HUES64 (cell line): ENCODE results near the gene BAG1.

Experiments used
- H3K27ac ChIP-seq: 2 replicates; pipeline ENCODE4 v1.7.0; 2013; ENCODE audit warnings: low read depth, low read length, inconsistent platforms
- H3K27me3 ChIP-seq: 2 replicates; pipeline ENCODE4 v1.6.1; 2013; ENCODE audit warnings: mild to moderate bottlenecking, low read length; ENCODE audit not compliant: insufficient read depth
- H3K36me3 ChIP-seq: 2 replicates; pipeline ENCODE4 v1.6.1; 2013; ENCODE audit warnings: mild to moderate bottlenecking, low read length; ENCODE audit not compliant: insufficient read depth
- H3K4me1 ChIP-seq: 2 replicates; pipeline ENCODE4 v1.6.1; 2013; ENCODE audit warnings: mild to moderate bottlenecking, low read length, moderate library complexity; ENCODE audit not compliant: insufficient read depth
- H3K4me3 ChIP-seq: 2 replicates; pipeline ENCODE4 v1.5.1; 2013; ENCODE audit warnings: mild to moderate bottlenecking, low read length, moderate library complexity
- H3K9ac ChIP-seq: 2 replicates; pipeline ENCODE4 v1.6.1; 2013; ENCODE audit warnings: mild to moderate bottlenecking, low read depth, low read length
- H3K9me3 ChIP-seq: 2 replicates; pipeline ENCODE4 v1.6.1; 2013; ENCODE audit warnings: low read depth, low read length; ENCODE audit not compliant: insufficient read depth
- WGBS: fragments of 150-250, 120-280 bp; methylation state at CpG from one replicate; pipeline ENCODE4 v1.1.7; 2013; ENCODE audit warnings: missing lambda C conversion rate; 5-methylcytosine and 5-hydroxymethylcytosine counted together

Gene BAG1

DNA sequence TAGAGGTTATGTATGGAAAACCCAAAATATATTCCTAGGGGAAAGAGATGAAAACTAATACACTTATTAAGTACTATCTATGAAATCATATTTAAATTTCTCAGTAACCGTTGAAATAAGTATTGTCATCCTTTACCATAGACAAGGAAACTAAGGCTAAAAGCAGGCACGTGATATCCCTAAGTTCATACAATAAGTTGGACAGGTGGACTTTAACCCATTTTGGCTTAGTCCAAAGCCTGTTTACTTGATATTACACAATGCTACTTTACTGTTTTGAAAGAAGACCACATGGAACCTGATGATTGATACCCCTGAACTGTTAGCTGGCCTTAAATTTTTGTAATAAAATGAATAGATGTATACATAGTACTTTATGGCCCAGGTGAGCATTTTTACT, 29.3 kb upstream of the BAG1 start:
- Histone ChIP-seq H3K27ac (no peak overlapping the region), H3K36me3 (peaks cover 71% of the 10 kb centered on the region), H3K4me1 (no peaks in the 10 kb centered on the region; the same call in 1 of the 2 replicates), H3K9me3 (no peaks in the 10 kb centered on the region), H3K9ac (no peak overlapping the region), H3K4me3 (no peak overlapping the region), H3K27me3 (no peaks in the 10 kb centered on the region)
- WGBS: 96% methylated on average over 2 of the region's 2 CpGs

GRCh38 chr9:33291901-33292300, 27.4 kb upstream of the BAG1 start:
- Histone ChIP-seq H3K36me3 (peaks cover 52% of the 10 kb centered on the region), H3K9ac (no peak overlapping the region), H3K27ac (no peak overlapping the region), H3K9me3 (no peaks in the 10 kb centered on the region), H3K4me3 (no peak overlapping the region), H3K27me3 (no peaks in the 10 kb centered on the region), H3K4me1 (no peaks in the 10 kb centered on the region; the same call in 1 of the 2 replicates)
- WGBS: 98% methylated on average over 5 of the region's 5 CpGs

GRCh38 chr9:33291031-33291397, 26.5 kb upstream of the BAG1 start:
- Histone ChIP-seq H3K4me3 (peak overlapping the region; percentile 82), H3K36me3 (peaks cover 43% of the 10 kb centered on the region), H3K9me3 (no peaks in the 10 kb centered on the region), H3K4me1 (no peaks in the 10 kb centered on the region; the same call in 1 of the 2 replicates), H3K27me3 (no peaks in the 10 kb centered on the region), H3K9ac (peak overlapping the region; percentile 96), H3K27ac (no peak overlapping the region; the same call in 1 of the 2 replicates)
- 2% methylated on average over 4 of the region's 7 CpGs for WGBS

- Histone ChIP-seq H3K4me1 (no peaks in the 10 kb centered on the region; the same call in 1 of the 2 replicates), H3K36me3 (peaks cover 37% of the 10 kb centered on the region), H3K27me3 (no peaks in the 10 kb centered on the region), H3K9me3 (no peaks in the 10 kb centered on the region), H3K9ac (peak within 1 kb of the TSS; percentile 96), H3K4me3 (peak within 1 kb of the TSS; percentile 82), H3K27ac (peak within 1 kb of the TSS; percentile 93)
- under 1% methylated on average over 63 of the region's 63 CpGs for WGBS
Observed at GRCh38 chr9:33290247-33291030, 25.9 kb upstream of the BAG1 start, which contains the start of gene NFX1. TSS of gene NFX1 (plus strand) at chr9:33290516. CDS start at chr9:33290573, 57 bp downstream.

DNA sequence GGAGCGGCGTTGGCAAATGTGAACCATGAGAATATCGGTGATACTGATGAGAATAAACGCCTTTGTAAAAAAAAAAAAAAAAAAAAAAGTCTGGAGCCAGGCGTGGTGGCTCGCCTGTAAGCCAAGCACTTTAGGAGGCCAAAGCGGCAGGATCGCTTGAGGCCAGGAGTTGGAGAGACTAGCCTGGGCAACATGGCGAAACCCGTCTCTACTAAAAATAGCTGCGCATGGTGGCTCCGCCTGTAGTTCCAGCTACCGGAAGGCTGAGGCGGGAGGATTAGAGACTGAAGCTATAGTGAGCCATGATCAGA, 25.4 kb upstream of the BAG1 start:
- H3K9ac ChIP-seq: peak overlapping the region; percentile 96
- H3K36me3 ChIP-seq: peaks cover 32% of the 10 kb centered on the region
- no peaks in the 10 kb centered on the region; the same call in 1 of the 2 replicates for H3K4me1 ChIP-seq
- H3K27me3 ChIP-seq: no peaks in the 10 kb centered on the region
- no peaks in the 10 kb centered on the region for H3K9me3 ChIP-seq
- peak overlapping the region; percentile 93 for H3K27ac ChIP-seq
- H3K4me3 ChIP-seq: peak overlapping the region; percentile 82
- 2% methylated on average over 14 of the region's 14 CpGs for WGBS

- Histone ChIP-seq H3K9me3 (no peaks in the 10 kb centered on the region), H3K36me3 (peaks cover 28% of the 10 kb centered on the region), H3K4me1 (no peaks in the 10 kb centered on the region; the same call in 1 of the 2 replicates), H3K4me3 (peak overlapping the region; percentile 82), H3K27ac (peak overlapping the region; percentile 93), H3K27me3 (no peaks in the 10 kb centered on the region), H3K9ac (peak overlapping the region; percentile 96)
- WGBS: 41% methylated on average over 7 of the region's 12 CpGs
Observed at GRCh38 chr9:33289496-33289895, 25.0 kb upstream of the BAG1 start.

DNA sequence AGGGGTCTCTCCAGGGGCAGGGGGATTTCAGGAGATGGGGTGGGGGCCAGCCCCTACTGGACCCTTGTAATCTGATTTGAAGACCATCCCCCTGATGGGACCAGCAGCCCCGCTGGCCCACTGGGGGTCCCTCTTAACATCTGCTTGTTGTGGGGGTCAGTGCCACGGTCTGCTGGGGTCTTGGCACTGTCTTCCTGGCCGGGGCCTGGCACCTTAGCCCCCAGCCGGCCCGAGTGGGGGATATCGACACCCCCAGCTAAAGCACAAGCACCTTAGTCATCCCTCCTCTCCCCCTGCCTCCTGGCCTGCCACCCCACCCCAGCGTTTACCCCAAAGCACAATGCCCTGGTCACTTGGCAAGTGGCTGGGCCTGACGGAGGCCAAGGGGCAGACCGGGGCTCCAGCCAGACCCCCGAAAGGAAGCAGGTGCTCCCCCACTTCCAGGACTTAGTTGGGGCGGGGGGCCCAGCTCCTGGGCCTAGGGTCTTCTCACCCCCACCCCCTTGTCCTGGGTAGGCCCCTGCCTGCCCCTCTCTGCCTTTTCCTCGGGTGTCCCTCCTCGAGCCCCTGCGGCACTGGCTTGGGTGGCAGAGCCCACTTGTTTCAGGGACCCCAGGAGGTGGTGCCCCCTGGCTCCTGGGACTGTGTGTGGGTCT, 24.4 kb upstream of the BAG1 start:
- Histone ChIP-seq H3K9me3 (no peaks in the 10 kb centered on the region), H3K9ac (no peak overlapping the region), H3K4me3 (no peak overlapping the region), H3K27me3 (no peaks in the 10 kb centered on the region), H3K27ac (peak overlapping the region; percentile 93), H3K36me3 (peaks cover 23% of the 10 kb centered on the region), H3K4me1 (no peaks in the 10 kb centered on the region; the same call in 1 of the 2 replicates)
- WGBS: 92% methylated on average over 14 of the region's 14 CpGs

DNA sequence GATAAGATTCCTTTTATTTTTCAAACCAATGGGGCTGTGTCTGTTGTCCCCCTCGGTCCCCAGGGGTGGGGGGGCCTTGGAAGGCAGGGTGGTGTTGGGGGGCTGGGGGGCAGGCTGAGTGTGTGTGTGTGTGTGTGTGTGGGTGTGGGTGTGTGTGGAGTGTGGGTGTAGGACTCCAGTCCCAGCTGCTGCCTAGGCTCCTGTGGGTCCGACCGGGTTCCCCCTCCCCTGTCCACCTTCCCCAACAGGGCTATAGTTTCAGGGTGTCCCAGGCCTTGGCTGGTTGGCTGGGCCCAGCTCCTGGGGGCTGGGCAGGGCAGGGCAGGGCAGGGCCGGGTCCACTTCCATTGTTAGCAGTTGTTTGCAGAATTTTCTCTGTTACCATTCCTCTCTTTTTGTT, 23.7 kb upstream of the BAG1 start:
- H3K4me1 ChIP-seq: no peaks in the 10 kb centered on the region; the same call in 1 of the 2 replicates
- 72% methylated on average over 2 of the region's 4 CpGs for WGBS
- peaks cover 15% of the 10 kb centered on the region for H3K36me3 ChIP-seq
- no peak overlapping the region for H3K4me3 ChIP-seq
- H3K27me3 ChIP-seq: no peaks in the 10 kb centered on the region
- no peak overlapping the region for H3K9ac ChIP-seq
- H3K9me3 ChIP-seq: no peaks in the 10 kb centered on the region
- H3K27ac ChIP-seq: no peak overlapping the region

- WGBS: 84% methylated on average over 4 of the region's 4 CpGs
- no peak overlapping the region for H3K4me3 ChIP-seq
- H3K27ac ChIP-seq: peak overlapping the region; percentile 23; the same call in 1 of the 2 replicates
- H3K36me3 ChIP-seq: peaks cover 13% of the 10 kb centered on the region
- H3K9me3 ChIP-seq: no peaks in the 10 kb centered on the region
- H3K4me1 ChIP-seq: no peaks in the 10 kb centered on the region; the same call in 1 of the 2 replicates
- no peak overlapping the region for H3K9ac ChIP-seq
- H3K27me3 ChIP-seq: no peaks in the 10 kb centered on the region
Observed at GRCh38 chr9:33287087-33287490, 22.6 kb upstream of the BAG1 start.

DNA sequence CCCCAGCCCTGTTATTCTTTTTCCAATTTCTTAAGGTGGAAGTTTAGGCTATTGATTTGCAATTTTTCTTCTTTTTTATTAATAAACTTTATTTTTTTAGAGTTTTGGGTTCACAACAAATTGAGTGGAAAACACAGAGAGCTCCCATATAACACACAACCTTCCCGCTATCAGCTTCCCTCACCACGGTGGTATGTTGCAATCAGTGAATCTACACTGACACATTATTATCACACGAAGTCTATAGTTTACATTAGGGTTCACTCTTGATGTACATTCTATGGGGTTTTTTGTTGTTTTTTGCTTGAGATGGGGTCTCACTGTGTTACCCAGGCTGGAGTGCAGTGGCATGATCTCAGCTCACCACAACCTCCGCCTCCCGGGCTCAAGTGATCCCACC, 21.0 kb upstream of the BAG1 start:
- H3K4me1 ChIP-seq: no peaks in the 10 kb centered on the region

DNA sequence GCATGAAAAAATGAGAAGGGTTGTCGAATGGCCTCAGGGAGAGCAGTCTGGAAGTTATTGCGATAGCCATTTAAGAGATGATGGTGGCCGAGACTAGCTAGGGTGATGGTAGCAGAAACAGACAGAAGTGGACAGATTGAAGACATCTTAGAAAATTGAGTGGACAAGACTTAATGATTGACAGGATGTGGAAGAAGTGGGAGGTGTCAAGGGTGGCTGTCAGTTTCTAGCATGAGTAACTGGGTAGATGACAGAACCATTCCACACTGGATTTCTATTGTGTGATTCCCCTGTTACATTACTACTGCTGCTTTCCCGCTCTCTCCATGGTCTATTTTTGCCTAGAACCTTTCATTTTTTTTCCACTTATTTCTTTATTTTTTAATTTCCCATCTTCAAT, 13.0 kb upstream of the BAG1 start:
- Histone ChIP-seq H3K27ac (no peak overlapping the region), H3K4me1 (no peaks in the 10 kb centered on the region), H3K9me3 (no peaks in the 10 kb centered on the region), H3K36me3 (peaks cover 87% of the 10 kb centered on the region), H3K4me3 (no peak overlapping the region), H3K9ac (no peak overlapping the region), H3K27me3 (no peaks in the 10 kb centered on the region)
- WGBS: 95% methylated on average over 4 of the region's 4 CpGs

More for the DNA sequence above, 21.0 kb upstream of the BAG1 start:
- no peaks in the 10 kb centered on the region for H3K9me3 ChIP-seq
- no peak overlapping the region for H3K4me3 ChIP-seq
- peaks cover 25% of the 10 kb centered on the region for H3K36me3 ChIP-seq
- no peaks in the 10 kb centered on the region for H3K27me3 ChIP-seq
- H3K9ac ChIP-seq: no peak overlapping the region
- WGBS: 93% methylated on average over 4 of the region's 5 CpGs
- H3K27ac ChIP-seq: no peak overlapping the region
